Central memory CD4-positive, alpha-beta T cell (primary cell): ENCODE measurements around the gene SASH1.
"Not testable (repeated sequence)": the region's sequence is repeated elsewhere in the genome, so short reads cannot be mapped to it uniquely, and the experiment has no call there.

Experiments used
- DNase-seq: peaks from one replicate; pipeline ENCODE4 v3.0.0; 2022

SASH1 gene

GRCh38 chr6:148559848-148560433 is 217.3 kb downstream of the SASH1 start:
- DNase-seq, result peak; percentile 48

DNA sequence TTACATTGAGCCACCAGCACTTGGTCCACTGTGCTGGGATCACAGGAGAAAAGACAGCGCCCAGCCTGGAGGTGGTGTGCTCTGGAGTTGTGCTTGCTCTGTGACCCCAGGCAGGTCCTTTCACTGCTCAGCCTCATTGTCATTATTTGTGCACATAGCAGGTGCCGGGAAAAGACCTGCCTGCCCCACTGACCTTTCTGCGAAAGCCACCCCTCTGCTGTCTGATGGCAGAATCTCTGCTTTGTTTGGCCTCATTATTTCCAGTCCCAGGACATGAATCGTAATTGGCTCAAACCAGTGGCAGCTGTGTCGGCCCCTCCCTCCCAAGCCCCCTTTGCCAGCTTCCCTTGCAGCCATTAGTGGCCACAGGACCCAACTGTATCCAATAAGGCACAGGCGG is 219.0 kb downstream of the SASH1 start:
- no peak for DNase-seq

DNA sequence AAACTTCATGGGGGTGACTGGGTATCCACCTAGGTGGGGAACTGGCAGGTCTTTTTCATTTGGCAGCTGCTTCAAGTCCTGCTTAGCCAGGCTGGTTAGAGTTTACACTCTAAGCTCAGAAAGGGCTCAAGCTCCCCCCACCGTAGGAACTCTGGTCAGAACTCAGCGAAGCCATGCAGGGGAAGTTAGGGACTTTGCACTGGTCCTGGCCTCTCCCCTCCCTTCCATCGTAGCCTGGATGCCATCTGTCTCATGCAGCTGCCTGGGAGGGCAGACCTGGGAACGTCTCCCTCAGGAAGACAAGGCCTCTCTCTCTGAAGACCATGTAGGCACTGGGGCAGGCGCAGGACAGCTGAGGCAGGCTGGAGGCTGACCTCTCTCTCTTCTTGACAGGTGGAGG is 220.4 kb downstream of the SASH1 start:
- DNase-seq, result no peak

DNA sequence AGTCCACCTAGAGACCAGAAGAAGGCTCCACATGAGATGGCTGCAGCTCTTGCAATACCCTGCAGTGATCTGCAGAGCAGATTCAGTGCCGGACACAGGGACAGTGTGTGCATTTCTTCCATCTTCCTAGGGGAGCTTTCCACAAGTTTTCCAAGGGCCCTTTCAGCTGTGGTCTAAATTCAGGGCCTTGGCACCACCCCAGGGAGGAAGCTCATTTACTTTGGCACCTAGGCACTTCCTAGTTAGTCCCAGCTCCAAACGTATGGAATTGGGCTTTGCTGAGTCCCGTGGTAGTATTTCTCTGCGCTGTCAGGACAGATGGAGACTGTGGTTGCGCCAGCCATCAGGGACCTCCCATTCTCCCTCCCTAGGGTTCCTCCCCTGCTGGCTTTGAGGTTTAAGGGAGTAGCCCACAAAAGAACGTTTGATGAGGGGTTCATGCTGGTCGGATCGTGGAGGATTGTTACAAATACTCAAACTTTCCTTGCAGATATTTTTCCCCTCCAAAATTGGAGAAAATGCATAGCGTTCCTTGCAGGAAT is 221.9 kb downstream of the SASH1 start:
- DNase-seq, result no peak

GRCh38 chr6:148565321-148565926 is 222.8 kb downstream of the SASH1 start:
- DNase-seq, result no peak

DNA sequence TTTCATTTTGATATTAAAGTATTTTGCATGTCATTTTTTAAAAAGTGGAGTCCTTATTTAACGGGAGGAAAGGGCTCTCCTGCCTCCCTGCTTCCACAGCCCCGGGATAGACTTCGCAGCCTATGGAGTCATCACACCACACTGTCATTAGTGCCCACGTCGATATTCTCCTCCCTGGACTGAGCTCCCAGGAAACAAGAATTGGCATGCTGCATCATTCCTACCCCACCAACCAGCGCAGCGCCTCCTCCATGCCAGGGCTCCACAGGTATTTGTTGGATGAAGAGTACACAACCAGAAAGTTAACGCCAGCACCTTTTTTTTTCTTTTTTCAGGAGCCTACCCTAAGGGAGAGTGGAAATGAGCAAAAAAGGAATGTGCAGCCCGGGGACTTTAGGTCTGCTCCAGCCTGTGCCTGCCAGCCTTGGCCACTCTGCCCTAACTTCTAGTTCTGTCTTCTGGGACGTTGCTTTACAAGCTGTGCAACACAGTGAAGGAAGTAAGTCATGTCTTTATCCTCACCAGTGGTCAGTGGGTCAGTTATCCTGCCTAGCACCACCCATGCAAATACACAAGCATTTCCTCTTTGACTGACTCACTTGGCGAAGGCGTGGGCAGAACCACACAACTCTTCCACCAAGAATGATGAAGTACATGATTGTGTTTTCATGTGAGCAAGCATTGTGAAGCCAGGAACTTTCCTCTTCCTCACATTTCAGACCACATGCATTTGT is 223.5 kb downstream of the SASH1 start:
- DNase-seq, result no peak

- no peak for DNase-seq
Observed at GRCh38 chr6:148566664-148567350, 224.2 kb downstream of the SASH1 start.

GRCh38 chr6:148570456-148570855 is 227.8 kb downstream of the SASH1 start:
- DNase-seq, result no peak

- DNase-seq, result no peak
Observed at GRCh38 chr6:148572676-148573335, 230.2 kb downstream of the SASH1 start.

DNA sequence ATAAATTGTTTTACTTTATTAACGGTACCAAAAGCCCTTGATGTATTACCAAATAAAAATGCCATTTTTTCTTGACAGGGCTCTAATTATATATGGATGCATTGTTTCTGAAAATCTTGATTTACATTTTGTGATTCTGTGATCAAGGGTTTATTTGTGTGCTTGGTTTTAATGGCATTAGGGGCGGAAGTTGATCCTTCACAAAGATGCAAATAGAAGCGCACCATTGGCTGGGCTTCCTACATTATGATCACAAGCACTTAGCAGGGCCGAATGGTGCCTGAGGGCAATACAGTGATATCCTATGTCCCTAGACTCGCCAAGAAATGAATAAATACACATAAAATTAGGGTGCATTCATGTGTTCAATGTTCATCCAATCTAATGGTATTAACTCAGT is 231.3 kb downstream of the SASH1 start:
- DNase-seq, result no peak

GRCh38 chr6:148577687-148578488 is 235.2 kb downstream of the SASH1 start:
- peak; percentile 24 for DNase-seq

DNA sequence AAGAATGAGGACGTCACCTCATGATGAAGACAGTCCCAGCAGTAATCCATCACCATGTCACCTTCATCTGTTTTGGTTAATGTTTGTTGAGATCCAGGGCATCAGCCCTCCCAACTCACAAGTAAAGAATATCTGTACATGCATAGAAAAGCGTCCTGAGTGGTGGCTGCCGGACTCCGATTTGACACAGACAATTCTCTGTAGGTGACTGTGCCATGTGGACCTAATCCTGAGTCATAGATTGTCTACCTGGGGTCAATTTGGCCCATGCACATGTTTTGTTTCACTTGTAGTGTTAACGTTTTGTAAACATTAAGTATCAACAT is 235.8 kb downstream of the SASH1 start:
- DNase-seq, result no peak

DNA sequence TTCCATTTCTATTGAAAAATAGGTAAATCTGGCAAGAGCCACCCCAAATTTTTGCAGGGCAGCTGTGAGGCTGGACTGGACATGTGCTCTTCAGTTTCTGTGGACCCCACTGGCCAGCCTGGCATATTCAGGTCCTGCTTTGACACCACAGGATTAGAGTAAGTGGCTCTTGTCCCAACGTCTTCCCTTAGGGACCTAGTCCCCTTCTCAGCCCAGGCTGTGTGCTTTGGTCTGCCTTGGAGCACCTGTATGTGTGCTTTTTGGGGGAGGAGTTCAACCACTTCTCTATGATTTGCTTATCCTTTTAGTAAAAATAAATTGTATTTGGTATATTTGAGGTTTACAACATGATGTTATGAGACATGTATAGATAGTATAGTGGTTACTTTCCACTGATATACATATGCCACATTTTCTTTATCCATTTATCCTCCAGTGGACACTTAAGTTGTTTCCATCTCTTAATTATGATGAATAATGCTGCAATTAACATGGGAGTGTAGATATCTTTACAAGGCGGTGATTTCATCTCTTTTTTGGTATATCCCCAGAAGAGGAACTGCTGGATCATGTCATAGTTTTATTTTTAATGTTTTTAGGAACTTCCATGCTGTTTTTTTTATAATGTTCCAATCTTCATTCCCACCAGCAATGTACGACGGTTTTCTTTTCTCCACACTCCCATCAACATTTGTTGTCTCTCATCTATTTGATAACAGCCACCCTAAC is 236.4 kb downstream of the SASH1 start:
- no peak for DNase-seq

GRCh38 chr6:148580442-148580841 is 237.8 kb downstream of the SASH1 start:
- no peak for DNase-seq

- DNase-seq, result no peak
Observed at GRCh38 chr6:148583631-148584030, 241.0 kb downstream of the SASH1 start.

DNA sequence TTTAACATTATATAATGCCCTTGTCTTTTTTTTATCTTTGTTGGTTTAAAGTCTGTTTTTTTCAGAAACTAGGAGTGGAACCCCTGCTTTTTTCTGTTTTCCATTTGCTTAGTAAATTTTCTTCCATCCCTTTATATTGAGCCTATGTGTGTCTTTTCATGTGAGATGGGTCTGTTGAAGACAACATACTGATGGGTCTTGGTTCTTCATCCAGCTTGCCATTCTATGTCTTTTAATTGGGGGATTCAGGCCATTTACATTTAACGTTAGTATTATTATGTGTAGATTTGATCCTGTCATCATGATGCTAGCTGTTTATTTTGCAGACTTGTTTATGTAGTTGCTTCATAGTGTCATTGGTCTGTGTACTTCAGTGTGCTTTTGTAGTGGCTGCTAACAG is 243.0 kb downstream of the SASH1 start:
- DNase-seq, result not testable (repeated sequence)

DNA sequence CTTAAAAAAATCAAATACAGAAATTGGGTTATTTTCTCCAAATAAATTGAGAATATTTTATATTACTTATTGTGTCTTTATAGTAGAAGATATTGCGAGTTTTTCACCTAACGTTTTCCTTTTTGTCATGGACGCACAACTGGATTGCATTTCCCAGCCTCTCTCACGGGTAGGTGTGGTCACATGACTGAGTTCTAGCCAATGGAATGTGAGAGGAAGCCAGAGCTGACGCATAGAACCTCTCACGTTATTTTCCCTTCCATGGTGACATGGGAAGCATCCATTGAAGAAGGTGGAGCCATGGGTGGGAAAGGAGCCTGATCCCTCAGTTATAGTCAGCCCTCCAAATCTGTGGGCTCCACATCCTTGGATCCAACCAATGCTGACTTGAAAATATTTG is 248.2 kb downstream of the SASH1 start:
- DNase-seq, result no peak

- no peak for DNase-seq
Observed at GRCh38 chr6:148591656-148592055, 249.0 kb downstream of the SASH1 start.

- no peak for DNase-seq
Observed at GRCh38 chr6:148593130-148593812, 250.6 kb downstream of the SASH1 start.

DNA sequence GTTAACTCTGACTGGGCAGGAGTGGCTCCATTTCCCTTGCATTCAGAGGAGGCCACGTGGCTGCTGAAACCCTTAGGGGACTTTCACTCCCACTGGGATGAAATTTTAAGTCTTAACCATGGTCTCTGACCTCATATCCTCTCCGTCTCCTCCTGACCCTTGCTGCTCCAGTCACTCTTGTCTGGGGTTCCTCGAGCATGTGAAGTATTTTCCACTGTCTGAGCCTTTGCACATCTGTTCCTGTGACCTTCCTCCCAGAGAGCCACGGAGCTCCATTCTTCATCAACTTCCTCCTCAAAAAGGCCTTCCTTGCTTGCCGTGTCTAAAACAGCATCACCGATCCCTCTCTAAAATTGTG is 251.2 kb downstream of the SASH1 start:
- no peak for DNase-seq

GRCh38 chr6:148595550-148595949 is 252.9 kb downstream of the SASH1 start:
- DNase-seq, result no peak
